ENCODE measurements around the gene OR51E1. TPM values are rescaled to one million over a fixed set of nuclear protein-coding genes. Genes with fewer than 3 reads are reported as not detected.

Gene OR51E1
- total RNA-seq, 1 donor from 2014 or later, result 0.14 TPM

- Mint-ChIP-seq H3K27ac (no peak overlapping the region), H3K4me1 (ENCODE audit: low read depth) (peaks cover 2% of the 10 kb centered on the region), H3K27me3 (no peaks in the 10 kb centered on the region), H3K9me3 (ENCODE audit: low read depth) (no peaks in the 10 kb centered on the region), H3K36me3 (ENCODE audit: insufficient read depth) (no peaks in the 10 kb centered on the region), H3K4me3 (ENCODE audit: low read depth) (no peak overlapping the region)
- DNase-seq (ENCODE audit: low spot score, unreplicated experiment), result no peak
- TF ChIP-seq CTCF (IDR thresholded peaks at IDR 0.05; ENCODE audit: unreplicated experiment), result no peak
Measured at GRCh38 chr11:4677948-4678347, 34.2 kb downstream of the OR51E1 start.

GRCh38 chr11:4680341-4680740, 36.6 kb downstream of the OR51E1 start:
- Mint-ChIP-seq H3K4me1 (ENCODE audit: low read depth) (no peaks in the 10 kb centered on the region), H3K4me3 (ENCODE audit: low read depth) (no peak overlapping the region), H3K27me3 (no peaks in the 10 kb centered on the region), H3K27ac (no peak overlapping the region), H3K9me3 (ENCODE audit: low read depth) (no peaks in the 10 kb centered on the region), H3K36me3 (ENCODE audit: insufficient read depth) (no peaks in the 10 kb centered on the region)
- DNase-seq (ENCODE audit: low spot score, unreplicated experiment), result no peak
- no peak for TF ChIP-seq CTCF (IDR thresholded peaks at IDR 0.05; ENCODE audit: unreplicated experiment)

- no peaks in the 10 kb centered on the region for H3K36me3 Mint-ChIP-seq (ENCODE audit: insufficient read depth)
- H3K27me3 Mint-ChIP-seq, result no peaks in the 10 kb centered on the region
- H3K4me1 Mint-ChIP-seq (ENCODE audit: low read depth), result no peaks in the 10 kb centered on the region
- H3K4me3 Mint-ChIP-seq (ENCODE audit: low read depth), result no peak overlapping the region
- TF ChIP-seq CTCF (IDR thresholded peaks at IDR 0.05; ENCODE audit: unreplicated experiment), result no peak
- DNase-seq (ENCODE audit: low spot score, unreplicated experiment), result no peak
- no peaks in the 10 kb centered on the region for H3K9me3 Mint-ChIP-seq (ENCODE audit: low read depth)
- no peak overlapping the region for H3K27ac Mint-ChIP-seq
Measured at GRCh38 chr11:4682623-4683419, 39.0 kb downstream of the OR51E1 start.

- no peaks in the 10 kb centered on the region for H3K27me3 Mint-ChIP-seq
- no peak overlapping the region for H3K4me3 Mint-ChIP-seq (ENCODE audit: low read depth)
- no peaks in the 10 kb centered on the region for H3K36me3 Mint-ChIP-seq (ENCODE audit: insufficient read depth)
- DNase-seq (ENCODE audit: low spot score, unreplicated experiment), result no peak
- no peaks in the 10 kb centered on the region for H3K4me1 Mint-ChIP-seq (ENCODE audit: low read depth)
- no peaks in the 10 kb centered on the region for H3K9me3 Mint-ChIP-seq (ENCODE audit: low read depth)
- no peak for TF ChIP-seq CTCF (IDR thresholded peaks at IDR 0.05; ENCODE audit: unreplicated experiment)
- no peak overlapping the region for H3K27ac Mint-ChIP-seq
Measured at GRCh38 chr11:4684631-4685285, 41.0 kb downstream of the OR51E1 start.

- H3K4me1 Mint-ChIP-seq (ENCODE audit: low read depth), result no peaks in the 10 kb centered on the region
- H3K27ac Mint-ChIP-seq, result no peak overlapping the region
- no peak for DNase-seq (ENCODE audit: low spot score, unreplicated experiment)
- H3K9me3 Mint-ChIP-seq (ENCODE audit: low read depth), result no peaks in the 10 kb centered on the region
- TF ChIP-seq CTCF (IDR thresholded peaks at IDR 0.05; ENCODE audit: unreplicated experiment), result no peak
- no peak overlapping the region for H3K4me3 Mint-ChIP-seq (ENCODE audit: low read depth)
- no peaks in the 10 kb centered on the region for H3K36me3 Mint-ChIP-seq (ENCODE audit: insufficient read depth)
- H3K27me3 Mint-ChIP-seq, result no peaks in the 10 kb centered on the region
Measured at GRCh38 chr11:4695442-4695841, 51.7 kb downstream of the OR51E1 start.

Data from progenitor cell of endocrine pancreas (in vitro differentiated cells).